IPS-18c (cell line): ENCODE measurements around the gene NT5DC1.
"Not testable (repeated sequence)": the region's sequence is repeated elsewhere in the genome, so short reads cannot be mapped to it uniquely, and the experiment has no call there.

Experiments
- H3K4me3 ChIP-seq: 2 replicates; pipeline ENCODE4 v1.7.0; 2013; ENCODE audit warnings: low read depth, mild to moderate bottlenecking, low read length, moderate library complexity; ENCODE audit not compliant: insufficient read depth
- H3K9me3 ChIP-seq: one replicate; pipeline ENCODE4 v1.6.1; 2013; ENCODE audit warnings: mild to moderate bottlenecking, low read length, moderate library complexity; ENCODE audit not compliant: control insufficient read depth, insufficient read depth

NT5DC1 gene

GRCh38 chr6:116083052-116083451 lies 17.6 kb upstream of the NT5DC1 start:
- Histone ChIP-seq H3K4me3 (no peak overlapping the region), H3K9me3 (no peaks in the 10 kb centered on the region)

GRCh38 chr6:116084284-116084683 lies 16.4 kb upstream of the NT5DC1 start:
- Histone ChIP-seq H3K9me3 (no peaks in the 10 kb centered on the region), H3K4me3 (no peak overlapping the region)

- no peaks in the 10 kb centered on the region for H3K9me3 ChIP-seq
- no peak overlapping the region for H3K4me3 ChIP-seq
Measured at GRCh38 chr6:116087437-116088027, 13.1 kb upstream of the NT5DC1 start.

GRCh38 chr6:116088946-116089345 lies 11.7 kb upstream of the NT5DC1 start:
- Histone ChIP-seq H3K4me3 (no peak overlapping the region), H3K9me3 (no peaks in the 10 kb centered on the region)

GRCh38 chr6:116090251-116090650 lies 10.4 kb upstream of the NT5DC1 start:
- Histone ChIP-seq H3K4me3 (no peak overlapping the region), H3K9me3 (no peaks in the 10 kb centered on the region)

GRCh38 chr6:116094041-116094440 lies 6.6 kb upstream of the NT5DC1 start:
- Histone ChIP-seq H3K4me3 (no peak overlapping the region), H3K9me3 (peaks cover 11% of the 10 kb centered on the region)

GRCh38 chr6:116096048-116096759 lies 4.4 kb upstream of the NT5DC1 start:
- peaks cover 11% of the 10 kb centered on the region for H3K9me3 ChIP-seq
- not testable (repeated sequence) for H3K4me3 ChIP-seq

GRCh38 chr6:116096979-116097816 lies 3.5 kb upstream of the NT5DC1 start:
- Histone ChIP-seq H3K4me3 (no peak overlapping the region), H3K9me3 (peaks cover 11% of the 10 kb centered on the region)

- Histone ChIP-seq H3K4me3 (no peak overlapping the region), H3K9me3 (peaks cover 11% of the 10 kb centered on the region)
Measured at GRCh38 chr6:116099036-116099435, 1.6 kb upstream of the NT5DC1 start.

- Histone ChIP-seq H3K9me3 (peaks cover 3% of the 10 kb centered on the region), H3K4me3 (peak overlapping the region; percentile 100)
Measured at GRCh38 chr6:116101302-116101718, 657 bp downstream of the NT5DC1 start.

- Histone ChIP-seq H3K9me3 (no peaks in the 10 kb centered on the region), H3K4me3 (peak overlapping the region; percentile 100)
Measured at GRCh38 chr6:116101790-116102189, 1.1 kb downstream of the NT5DC1 start.

- Histone ChIP-seq H3K9me3 (no peaks in the 10 kb centered on the region), H3K4me3 (no peak overlapping the region)
Measured at GRCh38 chr6:116102873-116103272, 2.2 kb downstream of the NT5DC1 start.

GRCh38 chr6:116104636-116105035 lies 4.0 kb downstream of the NT5DC1 start:
- H3K9me3 ChIP-seq = no peaks in the 10 kb centered on the region

GRCh38 chr6:116105247-116105646 lies 4.6 kb downstream of the NT5DC1 start:
- no peak overlapping the region for H3K4me3 ChIP-seq
- no peaks in the 10 kb centered on the region for H3K9me3 ChIP-seq

More at GRCh38 chr6:116104636-116105035, 4.0 kb downstream of the NT5DC1 start:
- no peak overlapping the region for H3K4me3 ChIP-seq

GRCh38 chr6:116106146-116106545 lies 5.5 kb downstream of the NT5DC1 start:
- Histone ChIP-seq H3K4me3 (no peak overlapping the region), H3K9me3 (no peaks in the 10 kb centered on the region)

GRCh38 chr6:116108836-116109235 lies 8.2 kb downstream of the NT5DC1 start:
- Histone ChIP-seq H3K9me3 (no peaks in the 10 kb centered on the region), H3K4me3 (no peak overlapping the region)

- no peaks in the 10 kb centered on the region for H3K9me3 ChIP-seq
- H3K4me3 ChIP-seq = no peak overlapping the region
Measured at GRCh38 chr6:116111552-116112528, 11.2 kb downstream of the NT5DC1 start.
